IPS-18a (cell line): ENCODE measurements around the gene FAM149B1.
"Not testable (repeated sequence)": the region's sequence is repeated elsewhere in the genome, so short reads cannot be mapped to it uniquely, and the experiment has no call there.

ENCODE experiments used
- H3K27ac ChIP-seq: one replicate; pipeline ENCODE4 v1.5.1; 2013; ENCODE audit warnings: low read length
- H3K27me3 ChIP-seq: one replicate; pipeline ENCODE4 v1.6.1; 2013; ENCODE audit warnings: mild to moderate bottlenecking, low read length; ENCODE audit not compliant: control insufficient read depth, insufficient read depth
- H3K36me3 ChIP-seq: one replicate; pipeline ENCODE4 v1.6.1; 2013; ENCODE audit warnings: low read depth, low read length; ENCODE audit not compliant: control insufficient read depth
- H3K4me1 ChIP-seq: one replicate; pipeline ENCODE4 v1.6.1; 2013; ENCODE audit warnings: low read depth, low read length; ENCODE audit not compliant: control insufficient read depth
- H3K4me3 ChIP-seq: one replicate; pipeline ENCODE4 v1.5.1; 2013; ENCODE audit warnings: low read length
- H3K9ac ChIP-seq: one replicate; pipeline ENCODE4 v1.6.1; 2013; ENCODE audit warnings: mild to moderate bottlenecking, low read length, moderate library complexity
- H3K9me3 ChIP-seq: one replicate; pipeline ENCODE4 v1.6.1; 2013; ENCODE audit warnings: low read depth, low read length; ENCODE audit not compliant: control insufficient read depth

FAM149B1 gene

DNA sequence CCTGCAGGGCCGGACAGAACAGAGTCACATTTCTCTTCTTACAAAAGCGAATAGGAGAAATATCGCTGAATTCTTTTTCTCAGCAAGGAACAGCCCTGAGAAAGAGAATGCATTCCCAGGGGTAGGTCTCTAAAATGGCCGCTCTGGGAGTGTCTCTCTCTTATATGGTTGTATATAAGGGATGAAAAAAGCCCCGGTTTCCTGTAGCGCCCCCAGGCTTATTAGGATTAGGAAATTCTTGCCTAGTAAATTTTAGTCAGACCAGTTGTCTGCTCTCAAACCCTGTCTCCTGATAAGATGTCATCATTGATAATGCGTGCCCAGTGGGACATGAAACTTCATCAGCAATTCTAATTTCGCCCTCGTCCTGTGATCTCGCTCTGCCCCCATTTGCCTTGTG, 90.7 kb downstream of the FAM149B1 start:
- not testable (repeated sequence) for H3K9ac ChIP-seq, H3K9me3 ChIP-seq, H3K4me3 ChIP-seq, H3K36me3 ChIP-seq, H3K4me1 ChIP-seq, H3K27me3 ChIP-seq, H3K27ac ChIP-seq

DNA sequence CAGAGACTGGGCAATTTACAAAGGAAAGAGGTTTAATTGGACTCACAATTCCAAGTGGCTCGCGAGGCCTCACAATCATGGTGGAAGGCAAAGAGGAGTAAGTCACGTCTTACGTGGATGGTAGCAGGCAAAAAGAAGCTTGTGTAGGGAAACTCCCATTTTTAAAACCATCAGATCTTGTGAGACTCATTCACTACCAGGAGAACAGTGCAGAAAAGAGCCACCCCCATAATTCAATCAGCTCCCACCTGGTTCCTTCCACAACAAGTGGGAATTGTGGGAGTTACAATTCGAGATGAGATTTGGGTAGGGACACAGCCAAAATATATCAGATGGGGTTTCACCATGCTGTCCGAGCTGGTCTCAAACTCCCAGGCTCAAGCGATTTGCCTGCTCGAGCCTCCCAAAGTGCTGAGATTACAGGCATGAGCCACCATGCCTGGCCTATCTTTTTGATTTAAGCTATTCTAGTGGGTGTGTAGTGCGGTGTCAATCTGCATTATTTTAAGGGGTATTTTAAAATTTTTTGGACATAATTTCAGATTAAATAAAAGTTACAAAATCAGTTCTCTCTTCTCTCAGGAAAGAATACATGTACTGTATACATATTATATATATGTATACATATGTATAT, 93.6 kb downstream of the FAM149B1 start:
- H3K4me3 ChIP-seq: no peak overlapping the region
- no peaks in the 10 kb centered on the region for H3K9me3 ChIP-seq
- H3K27ac ChIP-seq: no peak overlapping the region

DNA sequence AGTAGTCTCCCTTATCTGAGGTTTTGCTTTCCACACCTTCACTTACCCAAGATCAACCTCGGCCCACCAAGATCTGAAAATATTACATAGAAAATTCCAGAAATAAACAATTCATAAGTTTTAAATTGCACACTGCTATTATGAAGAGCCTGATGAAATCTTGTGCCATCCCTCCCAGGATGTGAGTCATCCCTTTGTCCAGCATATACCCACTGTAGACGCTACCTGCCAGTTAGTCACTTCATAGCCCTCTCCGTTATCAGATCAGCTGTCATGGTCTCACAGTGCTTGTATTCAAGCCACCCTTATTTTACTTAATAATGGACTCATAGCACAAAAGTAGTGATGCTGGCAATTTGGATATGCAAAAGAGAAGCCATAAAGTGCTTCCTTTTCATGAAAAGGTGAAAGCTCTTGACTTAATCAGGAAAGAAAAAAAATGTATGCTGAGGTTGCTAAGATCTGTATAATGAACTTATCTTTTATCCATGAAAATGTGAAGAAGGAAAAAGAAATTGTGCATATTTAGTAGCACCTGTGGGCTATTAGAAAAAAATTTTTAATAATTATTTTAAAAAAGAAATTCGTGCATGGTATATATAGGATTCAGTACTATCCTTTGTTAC, 94.3 kb downstream of the FAM149B1 start:
- H3K9me3 ChIP-seq: no peaks in the 10 kb centered on the region
- no peak overlapping the region for H3K9ac ChIP-seq
- H3K27me3 ChIP-seq: no peaks in the 10 kb centered on the region
- H3K36me3 ChIP-seq: no peaks in the 10 kb centered on the region
- no peak overlapping the region for H3K4me3 ChIP-seq
- no peaks in the 10 kb centered on the region for H3K4me1 ChIP-seq
- H3K27ac ChIP-seq: no peak overlapping the region

More for the DNA sequence above, 93.6 kb downstream of the FAM149B1 start:
- Histone ChIP-seq H3K4me1 (no peaks in the 10 kb centered on the region), H3K27me3 (no peaks in the 10 kb centered on the region), H3K36me3 (no peaks in the 10 kb centered on the region), H3K9ac (no peak overlapping the region)

DNA sequence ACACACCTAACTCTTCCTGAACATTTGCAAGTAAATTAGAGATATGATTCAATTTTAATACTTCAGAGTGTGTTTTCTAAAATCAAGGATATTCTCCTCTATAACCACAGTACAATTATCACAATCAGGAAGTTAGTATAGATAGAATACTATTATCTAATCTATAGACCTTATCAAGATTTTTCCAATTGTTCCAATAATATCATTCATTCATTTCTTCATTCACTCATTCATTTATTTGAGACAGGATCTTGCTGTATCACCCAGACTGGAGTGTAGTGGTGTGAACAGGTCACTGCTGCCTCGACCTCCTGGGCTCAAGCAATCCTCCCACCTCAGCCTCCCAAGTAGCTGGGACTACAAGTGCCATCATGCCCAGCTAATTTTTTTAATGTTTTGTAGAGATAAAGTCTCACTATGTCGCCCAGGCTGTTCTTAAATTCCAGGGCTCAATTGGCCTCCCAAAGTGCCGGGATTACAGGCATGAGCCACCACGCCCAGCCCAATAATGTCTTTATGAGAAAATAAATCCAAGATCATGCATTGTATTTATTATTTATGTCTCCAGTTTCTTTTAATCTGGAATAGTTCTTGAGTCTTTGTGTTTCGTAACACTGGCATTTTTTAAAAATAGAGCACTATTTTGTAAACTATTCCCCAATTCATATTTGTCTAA, 95.1 kb downstream of the FAM149B1 start:
- Histone ChIP-seq H3K9ac (no peak overlapping the region), H3K27ac (no peak overlapping the region), H3K27me3 (no peaks in the 10 kb centered on the region), H3K9me3 (no peaks in the 10 kb centered on the region), H3K4me3 (no peak overlapping the region), H3K4me1 (no peaks in the 10 kb centered on the region), H3K36me3 (no peaks in the 10 kb centered on the region)

DNA sequence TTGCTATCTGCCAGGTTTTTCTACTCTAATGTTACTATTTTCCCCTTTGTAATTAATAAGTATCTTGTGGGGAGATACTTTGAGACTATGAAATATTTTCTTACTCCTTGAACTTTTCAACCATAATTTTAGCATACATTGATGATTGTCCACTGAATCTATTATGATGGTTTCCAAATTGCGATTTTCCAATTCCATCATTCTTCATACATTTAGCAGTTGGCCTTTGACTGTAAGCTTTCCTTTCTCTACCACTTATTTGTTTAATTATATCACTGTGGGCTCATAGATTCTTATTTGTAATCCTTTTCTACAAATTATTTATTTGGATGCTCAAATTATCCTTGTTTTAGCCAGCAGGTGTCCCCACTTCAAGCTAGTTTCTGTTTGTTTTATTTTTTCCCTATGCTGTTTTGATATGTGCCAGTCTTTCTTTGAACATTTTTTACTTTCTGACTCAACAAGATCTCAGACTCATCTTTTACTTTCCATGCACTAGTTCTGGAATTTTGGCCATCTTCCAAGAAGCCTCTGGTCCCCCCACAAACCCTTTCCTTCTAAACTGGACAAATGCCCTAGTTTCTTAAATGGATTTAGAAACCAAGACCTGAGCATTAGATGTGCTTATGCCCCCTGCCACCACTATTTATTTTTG, 95.9 kb downstream of the FAM149B1 start:
- H3K9ac ChIP-seq: no peak overlapping the region
- no peaks in the 10 kb centered on the region for H3K27me3 ChIP-seq
- no peak overlapping the region for H3K4me3 ChIP-seq
- no peaks in the 10 kb centered on the region for H3K4me1 ChIP-seq
- no peaks in the 10 kb centered on the region for H3K9me3 ChIP-seq
- H3K36me3 ChIP-seq: no peaks in the 10 kb centered on the region
- no peak overlapping the region for H3K27ac ChIP-seq

DNA sequence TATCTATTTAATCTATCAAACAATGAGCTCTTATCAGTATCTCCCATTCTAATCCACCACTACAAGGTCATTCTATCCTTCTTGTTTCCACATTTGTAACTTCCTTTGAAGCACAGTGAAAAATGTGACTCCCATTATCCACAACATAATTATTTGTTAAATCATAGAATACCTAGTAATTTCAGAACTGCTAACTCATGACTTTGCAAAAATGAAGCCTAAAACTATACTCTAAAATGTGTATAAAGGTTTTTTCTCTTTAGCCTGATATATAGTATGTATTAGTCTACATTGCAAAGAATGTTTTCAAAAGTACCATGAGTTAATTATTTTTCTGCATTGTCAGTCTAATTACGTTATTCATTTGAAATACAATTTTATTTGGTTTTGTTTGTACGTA, 96.5 kb downstream of the FAM149B1 start:
- H3K4me3 ChIP-seq: no peak overlapping the region
- no peaks in the 10 kb centered on the region for H3K4me1 ChIP-seq
- no peak overlapping the region for H3K9ac ChIP-seq
- H3K27me3 ChIP-seq: no peaks in the 10 kb centered on the region
- H3K36me3 ChIP-seq: no peaks in the 10 kb centered on the region
- H3K9me3 ChIP-seq: no peaks in the 10 kb centered on the region
- no peak overlapping the region for H3K27ac ChIP-seq

DNA sequence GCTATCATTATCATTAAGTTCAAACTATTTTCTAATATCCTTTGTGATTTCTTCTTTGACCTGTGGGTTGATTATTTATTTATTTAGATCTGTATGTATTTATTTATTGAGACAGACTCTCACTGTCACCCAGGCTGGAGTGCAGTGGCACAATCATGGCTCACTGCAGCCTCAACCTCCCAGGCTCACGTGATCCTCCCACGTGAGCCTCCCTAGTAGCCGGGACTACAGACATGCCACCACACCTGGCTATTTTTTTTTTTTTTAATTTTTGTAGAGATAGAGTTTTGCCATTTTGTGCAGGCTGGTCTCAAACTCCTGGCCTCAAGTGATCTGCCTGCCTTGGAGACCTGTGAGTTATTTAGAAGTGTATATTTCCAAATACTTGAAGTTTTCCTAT, 113.2 kb downstream of the FAM149B1 start:
- no peak overlapping the region for H3K27ac ChIP-seq

DNA sequence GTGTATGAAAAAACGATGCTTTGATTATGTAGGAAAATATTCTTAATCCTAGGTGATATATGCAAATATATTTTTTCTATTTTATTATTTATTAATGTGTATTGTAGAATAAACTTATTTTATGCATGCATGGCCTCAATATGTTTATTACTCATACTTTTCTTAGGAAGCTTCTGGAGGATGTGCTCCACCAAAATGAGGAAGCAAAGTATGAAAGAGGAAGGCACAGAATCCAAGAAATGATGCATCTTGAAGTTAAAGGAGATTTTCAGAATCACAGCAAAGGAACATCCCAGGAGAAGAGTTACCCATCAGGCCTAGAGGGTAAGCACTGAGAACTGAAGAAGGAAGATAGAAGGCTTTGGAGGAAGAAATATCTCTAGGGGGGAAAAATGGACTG, 119.5 kb downstream of the FAM149B1 start:
- H3K4me3 ChIP-seq: no peak overlapping the region
- no peaks in the 10 kb centered on the region for H3K27me3 ChIP-seq

More for the DNA sequence above, 113.2 kb downstream of the FAM149B1 start:
- Histone ChIP-seq H3K4me1 (no peaks in the 10 kb centered on the region), H3K27me3 (no peaks in the 10 kb centered on the region), H3K9me3 (no peaks in the 10 kb centered on the region), H3K9ac (no peak overlapping the region), H3K36me3 (no peaks in the 10 kb centered on the region), H3K4me3 (no peak overlapping the region)

DNA sequence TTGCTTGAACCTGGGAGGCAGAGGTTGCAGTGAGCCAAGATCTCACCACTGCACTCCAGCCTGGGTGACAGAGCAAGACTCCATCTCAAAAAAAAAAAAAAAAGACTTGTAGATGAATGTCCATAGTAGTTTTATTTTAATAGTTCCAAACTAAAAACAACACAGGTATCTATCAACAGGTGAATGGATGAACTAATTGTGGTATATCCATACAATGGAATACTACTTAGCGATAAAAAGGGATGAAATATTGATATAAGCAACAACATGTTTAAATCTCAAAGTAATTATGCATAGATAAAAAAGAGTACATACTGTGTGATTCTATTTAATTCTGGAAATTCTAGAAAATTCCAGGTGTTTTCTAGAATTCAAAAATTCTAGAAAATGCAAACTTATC, 122.0 kb downstream of the FAM149B1 start:
- H3K36me3 ChIP-seq: no peaks in the 10 kb centered on the region
- H3K9ac ChIP-seq: no peak overlapping the region
- no peak overlapping the region for H3K27ac ChIP-seq
- no peaks in the 10 kb centered on the region for H3K4me1 ChIP-seq
- no peak overlapping the region for H3K4me3 ChIP-seq
- H3K27me3 ChIP-seq: no peaks in the 10 kb centered on the region
- peaks cover 7% of the 10 kb centered on the region for H3K9me3 ChIP-seq

More for the DNA sequence above, 119.5 kb downstream of the FAM149B1 start:
- Histone ChIP-seq H3K27ac (no peak overlapping the region), H3K36me3 (no peaks in the 10 kb centered on the region), H3K9me3 (peaks cover 7% of the 10 kb centered on the region), H3K9ac (no peak overlapping the region), H3K4me1 (no peaks in the 10 kb centered on the region)

DNA sequence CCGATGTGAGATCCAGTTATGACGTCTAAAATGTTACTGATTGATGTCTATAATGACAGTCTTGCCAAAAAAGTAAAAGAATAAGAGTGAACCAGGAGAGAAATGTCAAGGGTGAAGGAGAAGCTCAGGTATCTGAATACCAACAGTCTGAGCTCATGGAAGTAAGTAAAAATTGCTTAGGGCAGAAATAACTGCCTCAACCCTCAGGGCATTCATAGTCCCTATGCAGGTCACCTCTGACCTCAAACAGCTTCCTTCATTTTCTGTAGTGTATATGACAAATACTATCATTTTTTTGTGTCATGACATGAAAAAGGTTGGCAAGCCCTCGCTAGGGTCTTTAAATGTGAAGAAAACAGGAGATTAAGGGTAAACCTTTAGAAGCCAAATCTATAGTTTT, 125.5 kb downstream of the FAM149B1 start:
- Histone ChIP-seq H3K36me3 (no peaks in the 10 kb centered on the region), H3K27me3 (no peaks in the 10 kb centered on the region), H3K27ac (no peak overlapping the region), H3K9ac (no peak overlapping the region), H3K9me3 (peaks cover 7% of the 10 kb centered on the region), H3K4me1 (no peaks in the 10 kb centered on the region), H3K4me3 (no peak overlapping the region)
